ENCODE results near the gene NTM. TPM values are rescaled to one million over a fixed set of nuclear protein-coding genes. Genes with fewer than 3 reads are reported as not detected.

Gene NTM
- total RNA-seq, 1 experiment from 2014 or later, result 2.7 TPM

DNA sequence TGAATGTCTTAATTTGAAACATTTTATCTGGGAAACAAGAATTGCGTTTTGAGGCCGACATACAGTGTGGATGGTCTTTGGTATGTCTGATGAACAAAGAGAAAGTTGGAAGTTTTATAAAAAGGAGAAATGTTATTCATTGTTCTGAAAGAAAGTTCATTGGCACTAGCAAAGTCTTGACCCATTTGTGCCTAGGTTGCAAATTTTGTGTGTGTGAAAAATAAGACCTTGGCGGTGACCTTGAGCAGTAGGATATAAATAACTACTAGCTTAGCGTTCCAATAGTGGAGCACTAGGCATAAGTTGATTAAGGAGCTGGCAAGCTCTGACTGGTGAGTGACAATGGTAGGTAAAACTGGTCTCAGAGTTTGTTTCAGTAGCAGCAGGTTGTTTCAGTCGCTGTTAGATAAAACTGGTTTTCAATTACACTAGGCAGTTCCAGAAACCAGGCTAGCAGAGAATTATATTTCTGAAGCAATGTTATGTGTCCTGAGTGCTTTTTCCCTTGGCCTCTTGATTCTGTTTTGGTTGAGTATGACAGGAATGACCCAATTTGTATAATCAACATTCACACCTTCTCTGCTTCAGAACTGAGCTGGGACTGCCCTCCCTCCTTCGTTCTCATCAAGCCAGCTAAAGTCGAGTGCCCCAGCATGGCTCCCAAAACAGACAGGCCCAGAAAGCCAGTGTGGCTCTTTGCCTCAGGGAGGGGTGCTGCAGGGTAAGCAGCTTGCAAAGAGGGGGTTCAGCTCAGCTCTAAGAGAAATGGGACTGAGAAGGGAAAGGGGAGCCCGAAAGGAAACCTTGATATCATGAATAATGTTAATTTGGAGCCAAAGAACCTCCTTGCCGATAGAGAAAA, 85.7 kb downstream of the NTM start:
- H3K36me3 ChIP-seq (replicated peaks; ENCODE audit: control insufficient read depth, insufficient read depth, low read length), result no peaks in the 10 kb centered on the region
- H3K4me3 ChIP-seq (ENCODE audit: insufficient read depth, low read depth, low read length), result no peak overlapping the region
- DNase-seq, result no peak
- no peaks in the 10 kb centered on the region for H3K27me3 ChIP-seq (ENCODE audit: control insufficient read depth, insufficient read depth, low read length)

DNA sequence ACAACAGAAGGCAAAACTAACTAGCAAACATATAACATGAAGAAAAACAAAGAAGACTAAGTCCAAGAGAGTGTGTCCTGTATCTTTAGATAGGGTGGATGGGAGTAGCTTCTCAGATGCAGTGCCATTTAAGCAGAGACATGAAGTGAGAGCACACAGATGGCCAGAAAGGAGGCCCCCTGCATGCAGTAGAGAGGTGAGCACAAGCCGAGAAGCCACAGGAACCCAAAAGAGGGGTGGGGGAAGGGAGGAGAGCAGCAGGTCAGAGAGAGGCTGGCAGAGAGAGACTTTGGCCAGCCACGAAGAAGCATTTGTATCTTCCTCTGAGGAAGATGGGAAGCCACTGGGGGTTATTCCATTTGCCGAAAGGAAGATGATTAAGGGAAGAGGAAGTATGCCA, 86.7 kb downstream of the NTM start:
- no peak overlapping the region for H3K4me3 ChIP-seq (ENCODE audit: insufficient read depth, low read depth, low read length)
- no peaks in the 10 kb centered on the region for H3K36me3 ChIP-seq (replicated peaks; ENCODE audit: control insufficient read depth, insufficient read depth, low read length)
- H3K27me3 ChIP-seq (ENCODE audit: control insufficient read depth, insufficient read depth, low read length), result no peaks in the 10 kb centered on the region
- no peak for DNase-seq

- H3K27me3 ChIP-seq (ENCODE audit: control insufficient read depth, insufficient read depth, low read length), result no peaks in the 10 kb centered on the region
- no peak overlapping the region for H3K4me3 ChIP-seq (ENCODE audit: insufficient read depth, low read depth, low read length)
- no peak for DNase-seq
- H3K36me3 ChIP-seq (replicated peaks; ENCODE audit: control insufficient read depth, insufficient read depth, low read length), result no peaks in the 10 kb centered on the region
Observed at GRCh38 chr11:131458421-131458820, 88.0 kb downstream of the NTM start.

DNA sequence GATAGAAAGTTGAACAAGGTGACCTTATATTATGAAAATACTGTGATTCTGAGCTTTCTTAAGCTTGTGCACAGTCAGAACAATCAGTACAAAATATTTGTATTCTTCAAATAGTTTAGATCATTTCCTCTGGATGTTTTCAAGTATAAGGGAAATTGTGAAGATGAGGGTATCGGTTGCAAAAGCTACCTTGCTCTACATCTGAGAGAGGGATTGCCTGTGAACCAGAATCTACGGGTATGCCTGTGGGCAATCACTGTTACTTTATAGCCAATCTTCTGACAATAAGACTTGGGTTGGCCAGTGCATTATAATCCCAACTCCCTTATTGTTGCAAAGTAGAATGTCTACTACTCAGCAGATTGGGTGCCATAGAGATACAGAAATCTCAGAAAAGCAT, 90.5 kb downstream of the NTM start:
- no peaks in the 10 kb centered on the region for H3K36me3 ChIP-seq (replicated peaks; ENCODE audit: control insufficient read depth, insufficient read depth, low read length)
- no peak overlapping the region for H3K4me3 ChIP-seq (ENCODE audit: insufficient read depth, low read depth, low read length)
- no peak for DNase-seq
- H3K27me3 ChIP-seq (ENCODE audit: control insufficient read depth, insufficient read depth, low read length), result no peaks in the 10 kb centered on the region

DNA sequence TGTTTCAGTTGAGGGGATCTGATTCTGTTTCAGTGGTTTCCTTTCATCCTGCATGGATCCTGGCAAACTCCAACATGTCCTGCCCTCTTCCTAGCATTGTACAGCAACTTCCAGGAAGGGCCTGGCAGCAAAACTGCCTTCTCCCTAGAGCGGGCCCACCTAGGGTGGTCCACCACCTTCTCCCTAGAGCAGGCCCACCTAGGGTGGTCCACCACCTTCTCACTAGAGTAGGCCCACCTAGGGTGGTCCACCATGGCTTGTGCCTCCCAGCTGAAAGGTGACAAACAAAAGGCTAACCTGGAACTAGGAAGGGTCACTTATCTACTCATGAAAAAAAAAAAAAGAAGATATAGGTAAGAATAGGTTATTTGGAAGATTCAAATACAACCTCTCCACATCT, 92.2 kb downstream of the NTM start:
- Histone ChIP-seq H3K4me3 (ENCODE audit: insufficient read depth, low read depth, low read length) (no peak overlapping the region), H3K27me3 (ENCODE audit: control insufficient read depth, insufficient read depth, low read length) (no peaks in the 10 kb centered on the region), H3K36me3 (replicated peaks; ENCODE audit: control insufficient read depth, insufficient read depth, low read length) (no peaks in the 10 kb centered on the region)
- no peak for DNase-seq

- Histone ChIP-seq H3K4me3 (ENCODE audit: insufficient read depth, low read depth, low read length) (no peak overlapping the region), H3K27me3 (ENCODE audit: control insufficient read depth, insufficient read depth, low read length) (no peaks in the 10 kb centered on the region), H3K36me3 (replicated peaks; ENCODE audit: control insufficient read depth, insufficient read depth, low read length) (no peaks in the 10 kb centered on the region)
- no peak for DNase-seq
Observed at GRCh38 chr11:131463162-131463561, 92.7 kb downstream of the NTM start.

GRCh38 chr11:131463649-131464425, 93.4 kb downstream of the NTM start:
- DNase-seq, result no peak
- Histone ChIP-seq H3K4me3 (ENCODE audit: insufficient read depth, low read depth, low read length) (no peak overlapping the region), H3K27me3 (ENCODE audit: control insufficient read depth, insufficient read depth, low read length) (no peaks in the 10 kb centered on the region), H3K36me3 (replicated peaks; ENCODE audit: control insufficient read depth, insufficient read depth, low read length) (no peaks in the 10 kb centered on the region)

DNA sequence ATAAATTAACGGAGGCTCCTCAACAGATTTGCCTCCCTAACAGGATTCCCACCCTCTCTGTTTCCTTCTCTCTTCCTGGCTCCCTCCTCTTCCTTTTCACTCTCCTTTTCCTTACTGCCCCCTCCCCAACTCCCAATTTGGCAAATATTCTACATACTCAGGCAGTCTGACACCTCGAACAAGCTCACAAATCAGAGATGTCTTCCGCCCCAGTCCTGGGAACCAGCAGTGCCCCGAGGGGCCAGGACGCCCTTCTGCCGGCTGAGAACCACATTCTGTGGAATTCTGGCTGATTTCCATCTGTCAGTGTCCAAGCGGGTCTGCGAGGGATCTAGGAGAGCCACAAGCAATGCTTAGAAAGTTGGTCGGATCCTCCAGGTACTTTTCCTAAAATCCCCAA, 94.0 kb downstream of the NTM start:
- Histone ChIP-seq H3K36me3 (replicated peaks; ENCODE audit: control insufficient read depth, insufficient read depth, low read length) (no peaks in the 10 kb centered on the region), H3K4me3 (ENCODE audit: insufficient read depth, low read depth, low read length) (no peak overlapping the region), H3K27me3 (ENCODE audit: control insufficient read depth, insufficient read depth, low read length) (no peaks in the 10 kb centered on the region)
- DNase-seq, result no peak

DNA sequence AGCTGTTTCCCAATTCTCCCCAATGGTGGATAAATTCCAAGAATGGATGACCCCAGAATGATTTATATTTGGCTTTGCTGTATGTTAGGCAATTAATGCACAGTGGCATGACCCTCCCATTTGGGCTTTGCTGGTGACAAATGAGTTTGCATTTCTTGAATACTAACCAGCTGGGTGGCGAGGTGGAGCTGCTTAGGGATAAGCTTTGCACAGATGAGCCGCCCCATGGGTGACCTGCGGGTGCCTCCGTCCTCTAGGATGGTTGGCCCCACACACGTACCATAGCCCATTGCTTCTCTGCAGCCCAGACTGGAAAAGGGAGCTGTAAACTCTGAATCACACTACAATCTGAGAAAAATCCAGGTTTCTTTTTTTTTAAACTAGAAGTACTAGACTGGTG, 94.6 kb downstream of the NTM start:
- H3K36me3 ChIP-seq (replicated peaks; ENCODE audit: control insufficient read depth, insufficient read depth, low read length), result no peaks in the 10 kb centered on the region
- H3K4me3 ChIP-seq (ENCODE audit: insufficient read depth, low read depth, low read length), result no peak overlapping the region
- no peaks in the 10 kb centered on the region for H3K27me3 ChIP-seq (ENCODE audit: control insufficient read depth, insufficient read depth, low read length)
- no peak for DNase-seq

DNA sequence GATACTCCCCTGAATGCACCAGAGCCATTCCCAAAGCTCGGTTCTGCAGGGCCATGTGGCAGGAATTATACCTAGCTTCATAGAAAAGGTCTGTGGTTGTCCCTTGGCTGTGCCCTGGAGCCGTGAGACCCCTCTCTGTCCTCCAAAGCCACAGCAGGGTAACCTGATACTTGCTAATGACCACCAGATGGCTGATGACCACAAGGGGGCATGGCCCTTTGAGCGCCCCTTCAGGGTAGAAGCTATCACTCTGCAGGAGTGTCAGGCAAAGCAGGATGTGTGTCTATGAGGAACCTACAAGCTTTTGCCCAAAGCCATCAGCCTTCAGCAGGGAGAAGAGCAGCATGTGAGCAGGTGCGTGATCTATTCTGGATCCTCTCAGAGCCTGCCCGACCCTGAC, 95.3 kb downstream of the NTM start:
- peak; percentile 89 for DNase-seq
- Histone ChIP-seq H3K4me3 (ENCODE audit: insufficient read depth, low read depth, low read length) (no peak overlapping the region), H3K27me3 (ENCODE audit: control insufficient read depth, insufficient read depth, low read length) (no peaks in the 10 kb centered on the region), H3K36me3 (replicated peaks; ENCODE audit: control insufficient read depth, insufficient read depth, low read length) (no peaks in the 10 kb centered on the region)

- H3K27me3 ChIP-seq (ENCODE audit: control insufficient read depth, insufficient read depth, low read length), result no peaks in the 10 kb centered on the region
- H3K4me3 ChIP-seq (ENCODE audit: insufficient read depth, low read depth, low read length), result no peak overlapping the region
- H3K36me3 ChIP-seq (replicated peaks; ENCODE audit: control insufficient read depth, insufficient read depth, low read length), result no peaks in the 10 kb centered on the region
- DNase-seq, result no peak
Observed at GRCh38 chr11:131467645-131468394, 97.4 kb downstream of the NTM start.

- no peak for DNase-seq
- H3K36me3 ChIP-seq (replicated peaks; ENCODE audit: control insufficient read depth, insufficient read depth, low read length), result no peaks in the 10 kb centered on the region
- H3K27me3 ChIP-seq (ENCODE audit: control insufficient read depth, insufficient read depth, low read length), result no peaks in the 10 kb centered on the region
- H3K4me3 ChIP-seq (ENCODE audit: insufficient read depth, low read depth, low read length), result no peak overlapping the region
Observed at GRCh38 chr11:131468565-131468964, 98.2 kb downstream of the NTM start.

DNA sequence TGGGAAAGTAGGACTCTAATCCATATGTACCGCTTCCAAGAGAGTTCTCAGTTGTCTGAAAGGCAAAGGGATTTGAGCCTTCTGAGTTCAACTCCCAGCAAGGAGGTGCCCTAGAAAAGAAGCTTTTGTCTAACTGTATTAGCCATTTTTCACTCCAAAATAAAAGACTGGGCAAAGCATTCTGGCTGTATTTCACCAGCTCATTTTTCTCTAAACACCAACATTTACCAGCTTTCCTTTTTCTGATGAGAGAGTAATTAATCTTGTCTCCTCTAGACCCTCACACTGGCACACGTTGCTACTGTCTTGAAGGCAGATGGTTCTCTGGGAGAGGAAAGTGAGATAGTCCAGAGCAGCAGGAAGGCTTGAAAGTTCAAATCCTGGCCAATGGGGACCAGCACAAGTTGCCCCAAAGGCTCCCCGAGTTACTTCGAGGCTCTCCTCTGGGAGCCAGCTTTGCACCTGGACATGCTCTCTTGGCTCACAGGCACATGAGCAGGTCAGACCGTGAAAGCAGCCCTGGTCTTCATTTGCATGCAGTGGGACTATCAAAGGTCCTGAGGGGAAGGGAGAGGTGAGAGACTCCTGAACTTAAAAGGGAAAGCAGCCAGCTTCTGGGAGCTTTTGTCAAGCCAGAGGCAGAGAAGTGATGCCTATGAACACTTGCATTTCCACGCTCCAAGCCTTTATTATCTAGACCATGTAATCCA, 100.0 kb downstream of the NTM start:
- Histone ChIP-seq H3K27me3 (ENCODE audit: control insufficient read depth, insufficient read depth, low read length) (no peaks in the 10 kb centered on the region), H3K4me3 (ENCODE audit: insufficient read depth, low read depth, low read length) (no peak overlapping the region), H3K36me3 (replicated peaks; ENCODE audit: control insufficient read depth, insufficient read depth, low read length) (no peaks in the 10 kb centered on the region)
- no peak for DNase-seq

DNA sequence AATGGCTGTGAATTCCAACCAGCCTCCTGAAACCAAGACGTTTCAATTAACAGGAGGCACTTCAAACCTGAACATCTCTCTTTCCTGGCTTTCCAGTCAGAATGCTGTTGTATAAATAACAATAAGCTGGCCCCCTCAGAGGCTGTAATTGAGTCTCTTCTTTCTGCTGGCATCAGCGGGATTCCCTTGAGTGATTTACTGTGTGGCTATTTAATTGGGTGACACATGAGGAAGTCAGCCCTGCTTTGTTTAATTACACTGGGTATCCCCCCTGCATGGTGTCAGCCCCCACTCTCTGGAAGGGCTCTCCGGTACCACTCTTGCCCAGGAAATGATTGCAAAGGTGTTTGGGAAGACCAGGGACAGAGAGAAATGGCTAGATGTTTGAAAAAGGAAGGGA, 101.6 kb downstream of the NTM start:
- DNase-seq, result no peak
- Histone ChIP-seq H3K27me3 (ENCODE audit: control insufficient read depth, insufficient read depth, low read length) (no peaks in the 10 kb centered on the region), H3K4me3 (ENCODE audit: insufficient read depth, low read depth, low read length) (no peak overlapping the region), H3K36me3 (replicated peaks; ENCODE audit: control insufficient read depth, insufficient read depth, low read length) (no peaks in the 10 kb centered on the region)
